Measurements from ENCODE around the gene TMPRSS13.
"Not testable (repeated sequence)": the region's sequence is repeated elsewhere in the genome, so short reads cannot be mapped to it uniquely, and the experiment has no call there.

Gene TMPRSS13

DNA sequence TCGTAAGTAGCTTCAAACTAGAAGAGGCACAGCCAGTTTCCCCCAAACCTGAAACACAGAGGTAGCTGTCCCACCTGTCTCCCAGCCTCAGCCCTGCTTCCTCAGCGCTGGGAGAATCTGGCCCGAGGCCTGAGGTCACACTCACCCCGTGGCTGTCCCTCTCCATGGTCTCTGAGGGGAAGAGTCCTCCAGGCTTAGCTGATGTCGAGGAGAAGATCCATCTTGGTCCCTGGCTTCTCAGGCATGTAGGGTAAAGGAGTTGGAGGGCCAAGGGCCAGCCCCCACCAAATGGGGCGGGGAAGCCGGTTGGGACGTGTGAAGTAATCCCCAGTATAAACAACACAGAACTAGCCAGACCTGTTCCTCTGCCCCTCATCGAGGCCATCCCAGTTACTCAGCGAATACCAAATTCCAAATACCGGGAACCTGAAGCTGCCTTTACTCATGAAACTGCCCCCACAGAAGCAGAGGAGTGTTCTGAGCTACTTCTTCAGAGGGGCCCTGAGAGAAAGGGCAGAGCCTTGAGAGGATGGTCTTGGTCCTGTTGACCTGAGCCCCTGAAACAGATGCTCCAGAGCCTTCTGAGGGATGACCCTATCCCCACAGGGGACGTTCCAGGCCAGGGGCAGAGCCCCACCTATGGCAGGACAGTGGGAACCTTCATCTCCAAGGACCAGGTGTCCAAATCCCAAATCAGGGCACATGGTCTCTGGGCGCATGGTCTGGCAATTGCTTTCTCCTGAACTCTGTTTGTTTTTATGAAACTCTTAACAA lies at the start of gene TMPRSS13:
TMPRSS13 (minus strand) TSS at position 261 of the 774 bp plus-strand sequence; CDS start at position 166, 95 bp downstream.
- no peak within 1 kb of the TSS for H3K4me3 ChIP-seq (replicated peaks in 1 of 2; ENCODE audit: low read depth in 2 of 2, low read length in 2 of 2)
- TF ChIP-seq, protein P1, sequence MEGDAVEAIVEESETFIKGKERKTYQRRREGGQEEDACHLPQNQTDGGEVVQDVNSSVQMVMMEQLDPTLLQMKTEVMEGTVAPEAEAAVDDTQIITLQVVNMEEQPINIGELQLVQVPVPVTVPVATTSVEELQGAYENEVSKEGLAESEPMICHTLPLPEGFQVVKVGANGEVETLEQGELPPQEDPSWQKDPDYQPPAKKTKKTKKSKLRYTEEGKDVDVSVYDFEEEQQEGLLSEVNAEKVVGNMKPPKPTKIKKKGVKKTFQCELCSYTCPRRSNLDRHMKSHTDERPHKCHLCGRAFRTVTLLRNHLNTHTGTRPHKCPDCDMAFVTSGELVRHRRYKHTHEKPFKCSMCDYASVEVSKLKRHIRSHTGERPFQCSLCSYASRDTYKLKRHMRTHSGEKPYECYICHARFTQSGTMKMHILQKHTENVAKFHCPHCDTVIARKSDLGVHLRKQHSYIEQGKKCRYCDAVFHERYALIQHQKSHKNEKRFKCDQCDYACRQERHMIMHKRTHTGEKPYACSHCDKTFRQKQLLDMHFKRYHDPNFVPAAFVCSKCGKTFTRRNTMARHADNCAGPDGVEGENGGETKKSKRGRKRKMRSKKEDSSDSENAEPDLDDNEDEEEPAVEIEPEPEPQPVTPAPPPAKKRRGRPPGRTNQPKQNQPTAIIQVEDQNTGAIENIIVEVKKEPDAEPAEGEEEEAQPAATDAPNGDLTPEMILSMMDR (IDR thresholded peaks at IDR 0.05; ENCODE audit: low read depth, low read length), result no peak
- DNase-seq (ENCODE audit: low read depth in 2 of 2), result no peak

DNA sequence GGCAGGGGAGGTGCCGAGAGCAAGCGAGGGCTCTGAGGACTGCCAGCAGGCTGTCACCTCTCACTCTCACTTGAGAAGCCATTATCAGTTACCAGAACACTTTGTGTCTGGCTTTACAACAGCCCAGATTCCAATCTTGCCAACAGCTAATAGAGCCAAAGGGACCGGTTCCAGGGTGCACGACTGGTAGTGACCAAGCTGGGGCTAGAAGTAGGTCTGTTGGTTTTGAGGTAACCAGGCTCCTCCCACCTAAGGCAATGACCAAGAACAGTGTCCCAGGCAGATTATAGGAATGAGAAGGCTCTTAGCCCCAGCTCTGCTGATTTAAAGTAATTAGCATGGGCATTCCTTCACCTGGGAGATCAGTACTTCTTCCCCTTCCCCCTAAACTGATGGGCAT lies 49.8 kb upstream of the TMPRSS13 start:
- DNase-seq (ENCODE audit: low read depth in 2 of 2), result no peak
- TF ChIP-seq, protein P1 (IDR thresholded peaks at IDR 0.05; ENCODE audit: low read depth, low read length), result no peak
- H3K4me3 ChIP-seq (replicated peaks in 1 of 2; ENCODE audit: low read depth in 2 of 2, low read length in 2 of 2), result no peak overlapping the region

DNA sequence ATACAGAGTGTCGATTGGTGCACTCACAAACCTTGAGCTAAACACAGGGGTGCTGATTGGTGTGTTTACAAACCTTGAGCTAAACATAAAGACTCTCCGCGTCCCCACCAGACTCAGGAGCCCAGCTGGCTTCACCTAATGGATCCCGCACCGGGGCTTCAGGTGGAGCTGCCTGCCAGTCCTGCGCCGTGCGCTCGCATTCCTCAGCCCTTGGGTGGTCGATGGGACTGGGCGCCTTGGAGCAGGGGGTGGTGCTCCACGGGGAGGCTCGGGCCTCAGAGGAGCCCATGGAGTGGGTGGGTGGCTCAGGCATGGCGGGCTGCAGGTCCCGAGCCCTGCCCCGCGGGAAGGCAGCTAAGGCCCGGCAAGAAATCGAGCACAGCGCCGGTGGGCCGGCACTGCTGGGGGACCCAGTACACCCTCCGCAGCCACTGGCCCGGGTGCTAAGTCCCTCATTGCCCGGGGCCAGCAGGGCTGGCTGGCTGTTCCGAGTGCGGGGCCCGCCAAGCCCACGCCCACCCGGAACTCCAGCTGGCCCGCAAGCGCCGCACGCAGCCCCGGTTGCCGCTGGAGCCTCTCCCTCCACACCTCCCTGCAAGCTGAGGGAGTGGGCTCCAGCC lies 49.2 kb upstream of the TMPRSS13 start:
- not testable (repeated sequence) for DNase-seq (ENCODE audit: low read depth in 2 of 2)

DNA sequence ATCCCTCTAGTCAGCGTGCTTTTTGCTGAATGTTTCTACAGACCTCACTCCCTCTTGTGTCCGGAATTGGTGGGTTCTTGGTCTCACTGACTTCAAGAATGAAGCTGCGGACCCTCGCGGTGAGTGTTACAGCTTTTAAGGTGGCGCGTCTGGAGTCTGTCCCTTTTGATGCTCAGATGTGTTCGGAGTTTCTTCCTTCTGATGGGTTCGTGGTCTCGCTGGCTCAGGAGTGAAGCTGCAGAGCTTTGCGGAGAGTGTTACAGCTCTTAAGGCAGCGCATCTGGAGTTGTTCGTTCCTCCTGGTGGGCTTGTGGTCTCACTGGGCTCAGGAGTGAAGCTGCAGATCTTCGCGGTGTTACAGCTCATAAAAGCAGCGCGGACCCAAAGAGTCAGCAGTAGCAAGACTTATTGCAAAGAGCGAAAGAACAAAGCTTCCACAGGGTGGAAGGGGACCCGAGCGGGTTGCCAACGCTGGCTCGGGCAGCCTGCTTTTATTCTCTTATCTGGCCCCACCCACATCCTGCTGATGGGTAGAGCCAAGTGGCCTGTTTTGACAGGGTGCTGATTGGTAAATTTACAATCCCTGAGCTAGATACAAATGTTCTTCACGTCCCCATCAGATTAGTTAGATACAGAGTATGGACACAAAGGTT lies 48.5 kb upstream of the TMPRSS13 start:
- H3K4me3 ChIP-seq (replicated peaks in 1 of 2; ENCODE audit: low read depth in 2 of 2, low read length in 2 of 2); DNase-seq (ENCODE audit: low read depth in 2 of 2): not testable (repeated sequence)

More for the DNA sequence above, 49.2 kb upstream of the TMPRSS13 start:
- not testable (repeated sequence) for H3K4me3 ChIP-seq (replicated peaks in 1 of 2; ENCODE audit: low read depth in 2 of 2, low read length in 2 of 2)

DNA sequence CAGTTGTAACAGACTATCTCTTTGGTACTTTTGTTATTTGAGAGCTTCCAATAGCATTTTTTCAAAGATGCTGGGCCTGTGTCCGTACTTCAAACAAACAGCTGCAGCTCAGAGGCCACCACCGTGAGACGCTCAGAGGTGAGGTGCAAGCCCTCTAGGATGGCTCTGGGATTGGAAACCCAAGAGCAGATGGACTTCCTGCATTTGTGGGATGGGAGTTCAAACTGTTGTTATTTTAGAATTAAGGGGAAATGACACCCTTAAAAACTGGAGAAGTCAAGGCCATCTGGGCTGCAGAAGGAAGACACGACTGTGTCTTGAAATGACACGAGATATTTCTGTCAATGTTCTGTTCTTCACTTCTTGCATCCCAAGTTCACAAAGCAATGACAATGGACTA lies 47.8 kb upstream of the TMPRSS13 start:
- DNase-seq (ENCODE audit: low read depth in 2 of 2), result no peak
- TF ChIP-seq, protein P1 (IDR thresholded peaks at IDR 0.05; ENCODE audit: low read depth, low read length), result no peak
- no peak overlapping the region for H3K4me3 ChIP-seq (replicated peaks in 1 of 2; ENCODE audit: low read depth in 2 of 2, low read length in 2 of 2)

DNA sequence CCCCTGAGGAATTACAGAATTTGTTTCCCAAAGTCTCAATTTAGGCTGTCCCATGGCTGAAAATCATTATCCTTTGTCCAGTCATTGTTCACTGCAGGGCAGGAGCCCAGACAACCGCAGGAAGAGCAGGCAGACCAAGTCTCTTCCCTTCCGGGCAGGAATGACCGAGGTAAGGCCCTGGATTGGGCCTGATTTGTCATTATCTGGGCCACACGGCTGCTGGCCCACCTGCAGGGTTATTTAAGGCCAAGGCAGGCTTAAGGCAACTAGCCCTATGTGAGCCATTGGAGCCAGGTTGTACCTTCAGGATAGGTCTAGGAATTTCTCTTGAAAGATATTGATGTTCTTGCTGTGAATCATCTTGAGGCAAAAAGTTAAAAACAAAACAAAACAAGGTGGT lies 47.2 kb upstream of the TMPRSS13 start:
- TF ChIP-seq, protein P1 (IDR thresholded peaks at IDR 0.05; ENCODE audit: low read depth, low read length), result no peak
- no peak for DNase-seq (ENCODE audit: low read depth in 2 of 2)
- no peak overlapping the region for H3K4me3 ChIP-seq (replicated peaks in 1 of 2; ENCODE audit: low read depth in 2 of 2, low read length in 2 of 2)

DNA sequence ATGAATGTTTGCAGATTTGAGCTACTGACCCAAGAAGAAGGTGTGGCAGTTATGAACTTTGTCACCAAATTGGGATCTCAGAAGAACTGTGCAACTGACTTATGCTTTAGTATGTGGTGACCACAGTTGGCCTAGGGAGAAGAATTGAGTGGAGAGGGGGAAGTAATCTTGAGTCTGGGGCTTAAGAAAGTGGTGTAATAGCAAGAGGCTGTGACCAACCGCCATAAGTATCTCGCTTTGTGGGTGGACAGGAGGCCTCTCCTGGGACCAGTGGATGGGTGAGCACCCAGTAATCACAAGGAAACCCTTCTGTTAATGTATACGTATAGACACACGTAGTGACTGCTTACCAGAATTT lies 44.3 kb upstream of the TMPRSS13 start:
- no peak overlapping the region for H3K4me3 ChIP-seq (replicated peaks in 1 of 2; ENCODE audit: low read depth in 2 of 2, low read length in 2 of 2)
- TF ChIP-seq, protein P1 (IDR thresholded peaks at IDR 0.05; ENCODE audit: low read depth, low read length), result no peak
- DNase-seq (ENCODE audit: low read depth in 2 of 2), result no peak

All from cardiac fibroblast (primary cell).